GM23338 (cell line): ENCODE measurements around the gene SPR. TPM values are rescaled to one million over a fixed set of nuclear protein-coding genes. Genes with fewer than 3 reads are reported as not detected.

Source experiments
- ATAC-seq: fragments of 200-7000 bp; cut with Tn5 transposase; 3 replicates; pipeline ENCODE4 v1.9.1; 2020
- DNase-seq: peaks from one replicate; pipeline ENCODE4 v3.0.0-alpha.2; 2015; ENCODE audit warnings: low spot score
- H2AFZ ChIP-seq: fragments of 200-600 bp; sonication (generic); 2 replicates; pipeline ENCODE4 v1.8.0; 2016; ENCODE audit warnings: antibody characterized with exemption, mild to moderate bottlenecking, moderate library complexity
- H3F3A ChIP-seq: fragments of 200-600 bp; sonication (generic); replicated peaks from 2 replicates; pipeline ENCODE4 v1.8.0; 2017; ENCODE audit warnings: antibody characterized with exemption, mixed run types, low read depth
- H3K27ac ChIP-seq: fragments of 200-600 bp; sonication (generic); 2 replicates; pipeline ENCODE4 v1.6.1; 2016; ENCODE audit warnings: low read depth
- H3K27me3 ChIP-seq: fragments of 200-600 bp; sonication (generic); 2 replicates; pipeline ENCODE4 v1.8.0; 2016; ENCODE audit warnings: mild to moderate bottlenecking, mixed run types, moderate library complexity; ENCODE audit not compliant: insufficient read depth
- H3K36me3 ChIP-seq: fragments of 200-600 bp; sonication (generic); 2 replicates; pipeline ENCODE4 v1.8.0; 2016; ENCODE audit warnings: mild to moderate bottlenecking; ENCODE audit not compliant: insufficient read depth
- H3K4me1 ChIP-seq: fragments of 200-600 bp; sonication (generic); 2 replicates; pipeline ENCODE4 v1.8.0; 2016; ENCODE audit warnings: mild to moderate bottlenecking, moderate library complexity; ENCODE audit not compliant: insufficient read depth
- H3K4me2 ChIP-seq: fragments of 200-600 bp; sonication (generic); 2 replicates; pipeline ENCODE4 v1.7.1; 2017; ENCODE audit warnings: mixed run types
- H3K4me3 ChIP-seq: fragments of 200-600 bp; sonication (generic); 2 replicates; pipeline ENCODE4 v1.6.1; 2016; ENCODE audit warnings: mixed run types
- H3K79me2 ChIP-seq: fragments of 200-600 bp; sonication (generic); replicated peaks from 2 replicates; pipeline ENCODE4 v1.8.0; 2017; ENCODE audit warnings: mild to moderate bottlenecking; ENCODE audit not compliant: insufficient read depth
- H3K9me2 ChIP-seq: fragments of 200-600 bp; sonication (generic); 2 replicates; pipeline ENCODE4 v1.8.0; 2017; ENCODE audit not compliant: insufficient read depth
- H4K20me1 ChIP-seq: fragments of 200-600 bp; sonication (generic); replicated peaks from 2 replicates; pipeline ENCODE4 v1.8.0; 2017; ENCODE audit warnings: mild to moderate bottlenecking; ENCODE audit not compliant: insufficient read depth
- H3K27ac Mint-ChIP-seq: 2 replicates; pipeline ENCODE4 v1.8.0; 2020; ENCODE audit warnings: inconsistent platforms, mild to moderate bottlenecking, moderate library complexity, mixed read lengths
- H3K27me3 Mint-ChIP-seq: 3 replicates; pipeline ENCODE4 v1.8.0; 2022; ENCODE audit warnings: low read depth, mild to moderate bottlenecking, moderate library complexity, mixed read lengths, inconsistent platforms; ENCODE audit not compliant: insufficient read depth, poor library complexity
- H3K36me3 Mint-ChIP-seq: 3 replicates; pipeline ENCODE4 v1.8.0; 2021; ENCODE audit warnings: low read depth, mild to moderate bottlenecking, inconsistent platforms, moderate library complexity, mixed read lengths
- H3K4me1 Mint-ChIP-seq: 3 replicates; pipeline ENCODE4 v1.8.0; 2020; ENCODE audit warnings: mild to moderate bottlenecking, inconsistent platforms, mixed read lengths
- H3K4me3 Mint-ChIP-seq: 3 replicates; pipeline ENCODE4 v1.8.0; 2021; ENCODE audit warnings: moderate library complexity, mild to moderate bottlenecking, inconsistent platforms, mixed read lengths
- H3K9me3 Mint-ChIP-seq: 3 replicates; pipeline ENCODE4 v1.8.0; 2020; ENCODE audit warnings: moderate library complexity, mild to moderate bottlenecking, inconsistent platforms, mixed read lengths
- EZH2 ChIP-seq: fragments of 200-600 bp; sonication (generic); IDR thresholded peaks from one replicate; pipeline ENCODE4 v1.8.0; 2017; ENCODE audit warnings: antibody characterized with exemption, mild to moderate bottlenecking, low read depth; ENCODE audit not compliant: unreplicated experiment
- EZH2phosphoT487 ChIP-seq: fragments of 200-600 bp; sonication (generic); IDR thresholded peaks from one replicate; pipeline ENCODE4 v1.8.1; 2018; ENCODE audit warnings: antibody characterized with exemption; ENCODE audit not compliant: unreplicated experiment
- JUNB ChIP-seq: IDR thresholded peaks from one replicate; pipeline ENCODE4 v1.6.1; 2016; ENCODE audit warnings: antibody characterized with exemption; ENCODE audit not compliant: unreplicated experiment
- STAT1 ChIP-seq: IDR thresholded peaks from one replicate; pipeline ENCODE4 v1.6.1; 2016; ENCODE audit warnings: antibody characterized with exemption; ENCODE audit not compliant: unreplicated experiment
- ZNF114 ChIP-seq: fragments of 250-450 bp; sonication (Bioruptor Pico); IDR thresholded peaks from 2 replicates; pipeline ENCODE4 v1.5.0; 2020; ENCODE audit warnings: mild to moderate bottlenecking, moderate library complexity
- polyA plus RNA-seq: library from polyadenylated mRNA; unstranded; fragments of >200 nt; fragmentation: Nextera tagmentation; extraction: Ambion mirVana; gene quantifications from 2 replicates; pipeline ENCODE4 v1.2.1, GENCODE V29; 2016
- total RNA-seq: library from RNA; depleted of rRNA; stranded (reverse); fragments of >200 nt; shearing (Covaris generic); gene quantifications from 2 replicates; pipeline ENCODE4 v1.2.3, GENCODE V29; 2014
- TF ChIP-seq, protein P1 (sequence below), 2 experiments: fragments of 200-600 bp in 1 of 2; sonication (generic) in 1 of 2; conservative IDR thresholded peaks; 2 replicates each; pipeline versions ENCODE4 v1.5.1 to v1.6.1; 2016 to 2017; ENCODE audit warnings: antibody characterized with exemption in 2 of 2, low read depth in 2 of 2, mild to moderate bottlenecking in 2 of 2, moderate library complexity in 1 of 2
- TF ChIP-seq, protein P2 (sequence below): IDR thresholded peaks from 2 replicates; pipeline ENCODE4 v1.6.1; 2016; ENCODE audit warnings: antibody characterized with exemption

SPR gene
- total and polyA plus RNA-seq, 2 experiments from 2014 or later: 10.7 to 15.2 TPM

DNA sequence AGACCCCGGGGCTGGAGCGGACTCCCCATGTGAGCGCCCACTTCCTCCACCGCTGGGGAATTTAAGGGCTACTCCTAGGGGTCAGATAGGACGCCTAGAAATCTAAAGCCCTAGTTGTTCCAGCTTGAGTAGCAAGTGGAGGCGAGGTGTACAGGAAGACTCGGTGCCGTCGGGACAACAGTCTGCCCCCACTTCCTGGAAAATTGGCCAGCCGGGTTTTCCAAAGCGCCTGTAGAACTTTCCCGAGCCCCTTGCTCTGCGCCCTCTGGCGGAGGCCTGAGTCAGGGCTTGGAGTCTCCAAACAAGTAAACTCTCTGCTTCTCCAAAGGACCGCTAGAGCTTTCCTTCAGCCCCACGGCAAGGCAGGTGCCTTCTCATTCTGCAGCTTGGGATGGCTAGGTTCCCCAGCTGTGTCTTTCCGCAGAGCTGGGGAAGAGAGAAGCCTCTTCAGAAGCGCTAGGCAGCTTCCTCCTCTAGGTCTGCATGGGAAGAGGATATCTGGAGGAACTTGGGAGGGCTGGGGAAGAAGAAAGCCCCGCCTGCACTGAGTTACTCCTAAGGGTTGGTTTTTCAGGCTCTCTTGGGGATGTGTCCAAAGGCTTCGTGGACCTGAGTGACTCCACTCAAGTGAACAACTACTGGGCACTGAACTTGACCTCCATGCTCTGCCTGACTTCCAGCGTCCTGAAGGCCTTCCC is 681 bp downstream of the SPR start (continued):
- TF ChIP-seq, protein P1, sequence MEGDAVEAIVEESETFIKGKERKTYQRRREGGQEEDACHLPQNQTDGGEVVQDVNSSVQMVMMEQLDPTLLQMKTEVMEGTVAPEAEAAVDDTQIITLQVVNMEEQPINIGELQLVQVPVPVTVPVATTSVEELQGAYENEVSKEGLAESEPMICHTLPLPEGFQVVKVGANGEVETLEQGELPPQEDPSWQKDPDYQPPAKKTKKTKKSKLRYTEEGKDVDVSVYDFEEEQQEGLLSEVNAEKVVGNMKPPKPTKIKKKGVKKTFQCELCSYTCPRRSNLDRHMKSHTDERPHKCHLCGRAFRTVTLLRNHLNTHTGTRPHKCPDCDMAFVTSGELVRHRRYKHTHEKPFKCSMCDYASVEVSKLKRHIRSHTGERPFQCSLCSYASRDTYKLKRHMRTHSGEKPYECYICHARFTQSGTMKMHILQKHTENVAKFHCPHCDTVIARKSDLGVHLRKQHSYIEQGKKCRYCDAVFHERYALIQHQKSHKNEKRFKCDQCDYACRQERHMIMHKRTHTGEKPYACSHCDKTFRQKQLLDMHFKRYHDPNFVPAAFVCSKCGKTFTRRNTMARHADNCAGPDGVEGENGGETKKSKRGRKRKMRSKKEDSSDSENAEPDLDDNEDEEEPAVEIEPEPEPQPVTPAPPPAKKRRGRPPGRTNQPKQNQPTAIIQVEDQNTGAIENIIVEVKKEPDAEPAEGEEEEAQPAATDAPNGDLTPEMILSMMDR (conservative IDR thresholded peaks at IDR 0.05; ENCODE audit: low read depth in 2 of 2): peak; percentile 82 to 86
- TF ChIP-seq, protein P2, sequence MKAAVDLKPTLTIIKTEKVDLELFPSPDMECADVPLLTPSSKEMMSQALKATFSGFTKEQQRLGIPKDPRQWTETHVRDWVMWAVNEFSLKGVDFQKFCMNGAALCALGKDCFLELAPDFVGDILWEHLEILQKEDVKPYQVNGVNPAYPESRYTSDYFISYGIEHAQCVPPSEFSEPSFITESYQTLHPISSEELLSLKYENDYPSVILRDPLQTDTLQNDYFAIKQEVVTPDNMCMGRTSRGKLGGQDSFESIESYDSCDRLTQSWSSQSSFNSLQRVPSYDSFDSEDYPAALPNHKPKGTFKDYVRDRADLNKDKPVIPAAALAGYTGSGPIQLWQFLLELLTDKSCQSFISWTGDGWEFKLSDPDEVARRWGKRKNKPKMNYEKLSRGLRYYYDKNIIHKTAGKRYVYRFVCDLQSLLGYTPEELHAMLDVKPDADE: no peak
- no peak for TF ChIP-seq EZH2phosphoT487

DNA sequence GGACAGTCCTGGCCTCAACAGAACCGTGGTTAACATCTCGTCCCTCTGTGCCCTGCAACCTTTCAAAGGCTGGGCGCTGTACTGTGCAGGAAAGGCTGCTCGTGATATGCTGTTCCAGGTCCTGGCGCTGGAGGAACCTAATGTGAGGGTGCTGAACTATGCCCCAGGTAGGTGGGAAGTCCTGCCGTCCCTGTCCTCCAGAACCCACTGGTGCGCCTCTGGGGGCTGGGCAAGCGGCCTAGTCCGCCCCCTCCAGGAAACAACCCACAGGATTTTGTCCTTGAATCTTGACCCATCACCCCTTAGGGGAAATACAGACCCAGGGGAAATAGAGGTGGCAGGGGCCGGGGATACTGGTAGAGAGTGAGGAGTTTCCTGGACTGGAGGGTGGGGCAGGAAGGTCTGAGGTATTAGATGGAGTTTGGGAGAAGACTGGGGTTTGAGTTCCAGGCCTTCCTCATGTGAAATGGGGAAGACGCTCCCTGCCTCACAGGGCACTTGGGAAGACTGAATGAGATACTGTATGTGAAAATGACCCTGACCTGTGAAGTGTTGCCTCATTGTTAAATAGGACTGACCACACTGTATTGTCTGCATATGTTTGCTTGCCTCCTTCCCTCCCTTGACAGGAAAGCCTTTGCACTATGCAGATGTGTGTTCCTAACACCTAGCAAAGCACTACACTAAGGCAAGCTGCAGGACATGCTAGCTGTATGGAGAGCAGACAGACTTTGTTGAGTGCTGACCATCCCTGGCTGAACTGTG is 1.4 kb downstream of the SPR start:
- ATAC-seq (no peak), DNase-seq (no peak)
- Histone ChIP-seq H3K27ac (no peak overlapping the region), H2AFZ (no peak overlapping the region), H3K36me3 (no peaks in the 10 kb centered on the region), H3K4me1 (peaks cover 14% of the 10 kb centered on the region; the same call in 1 of the 2 replicates), H4K20me1 (no peaks in the 10 kb centered on the region; the same call in 1 of the 2 replicates), H3K4me3 (no peak overlapping the region; the same call in 1 of the 2 replicates), H3K27me3 (peaks cover 44% of the 10 kb centered on the region), H3K79me2 (no peaks in the 10 kb centered on the region), H3K9me2 (no peaks in the 10 kb centered on the region), H3F3A (peaks cover 12% of the 10 kb centered on the region; the same call in 1 of the 2 replicates), H3K4me2 (peak overlapping the region; percentile 91)
- TF ChIP-seq EZH2phosphoT487: no peak
- no peak for TF ChIP-seq JUNB
- TF ChIP-seq ZNF114 (CRISPR knock-in tag): no peak
- TF ChIP-seq, protein P2: no peak
- peaks cover 8% of the 10 kb centered on the region for H3K4me1 Mint-ChIP-seq
- no peaks in the 10 kb centered on the region for H3K36me3 Mint-ChIP-seq
- H3K4me3 Mint-ChIP-seq: peak overlapping the region; percentile 72; the same call in 1 of the 3 replicates
- peaks cover 37% of the 10 kb centered on the region for H3K27me3 Mint-ChIP-seq
- no peak overlapping the region for H3K27ac Mint-ChIP-seq
- no peaks in the 10 kb centered on the region for H3K9me3 Mint-ChIP-seq

DNA sequence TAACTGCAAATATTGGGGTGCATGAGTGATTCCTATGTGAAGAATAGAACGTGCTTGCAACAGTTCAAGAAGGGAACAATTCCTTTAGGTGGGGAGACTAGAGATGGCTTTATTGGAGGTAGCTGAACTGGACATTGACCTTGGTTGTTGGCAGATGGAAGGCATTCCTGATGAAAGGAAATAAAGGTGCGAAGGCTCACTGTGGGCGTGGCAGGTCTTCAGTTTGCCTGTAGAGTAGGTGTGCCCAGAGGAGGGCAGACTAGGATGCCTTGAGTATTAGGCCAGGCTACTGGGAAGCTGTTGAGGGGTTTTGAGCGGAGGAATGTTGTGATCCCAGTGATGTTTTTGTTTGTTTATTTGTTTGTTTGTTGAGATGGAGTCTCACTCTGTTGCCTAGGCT is 2.8 kb downstream of the SPR start:
- Histone ChIP-seq H3K79me2 (no peaks in the 10 kb centered on the region), H3K27me3 (peaks cover 41% of the 10 kb centered on the region), H3K4me3 (no peak overlapping the region), H3F3A (peaks cover 12% of the 10 kb centered on the region; the same call in 1 of the 2 replicates), H3K4me1 (peaks cover 25% of the 10 kb centered on the region), H4K20me1 (no peaks in the 10 kb centered on the region), H3K27ac (no peak overlapping the region), H3K4me2 (no peak overlapping the region), H3K36me3 (no peaks in the 10 kb centered on the region), H3K9me2 (no peaks in the 10 kb centered on the region), H2AFZ (no peak overlapping the region)
- Mint-ChIP-seq H3K36me3 (no peaks in the 10 kb centered on the region), H3K9me3 (no peaks in the 10 kb centered on the region), H3K27me3 (peaks cover 40% of the 10 kb centered on the region), H3K4me3 (no peak overlapping the region), H3K4me1 (peaks cover 18% of the 10 kb centered on the region), H3K27ac (no peak overlapping the region)
- DNase-seq (no peak), ATAC-seq (no peak)
- no peak for TF ChIP-seq EZH2
- TF ChIP-seq, protein P1 (conservative IDR thresholded peaks at IDR 0.05; ENCODE audit: low read depth in 2 of 2): 0 out of 4 replicates have a peak, but pooled peaks of 1 of the 2 experiments have one; percentile 9
- no peak for TF ChIP-seq STAT1
